Panc1 (cell line): ENCODE data around the gene SLC51B.

Experiments
- CTCF ChIP-seq: fragments of 450-650 bp; IDR thresholded peaks from 2 replicates; pipeline ENCODE4 v1.5.1; 2017; ENCODE audit warnings: mild to moderate bottlenecking
- POLR2AphosphoS5 ChIP-seq: IDR thresholded peaks from 2 replicates; pipeline ENCODE4 v1.6.1; 2012; ENCODE audit warnings: mild to moderate bottlenecking, low read depth, low read length, moderate library complexity
- REST ChIP-seq, 2 experiments: IDR thresholded peaks; 2 replicates each; pipeline ENCODE4 v1.6.1; 2011 to 2012; ENCODE audit warnings: low read depth in 2 of 2, control low read depth in 1 of 2, low read length in 1 of 2, mild to moderate bottlenecking in 1 of 2, moderate library complexity in 1 of 2; ENCODE audit not compliant: insufficient read depth in 1 of 2
- SIN3A ChIP-seq: IDR thresholded peaks from 2 replicates; pipeline ENCODE4 v1.6.1; 2012; ENCODE audit warnings: low read depth, mild to moderate bottlenecking, low read length, moderate library complexity, borderline replicate concordance; ENCODE audit not compliant: insufficient read depth
- TCF7L2 ChIP-seq: IDR thresholded peaks from 2 replicates; pipeline ENCODE4 v1.6.1; 2011; ENCODE audit warnings: mild to moderate bottlenecking, low read depth, low read length, inconsistent platforms

GRCh38 chr15:65072617-65073016 is 27.4 kb downstream of the SLC51B start:
- TF ChIP-seq CTCF = no peak
- TF ChIP-seq REST (IDR thresholded peaks at IDR 0.05; ENCODE audit: insufficient read depth in 1 of 2, low read depth in 2 of 2, low read length in 1 of 2) = no peak
- no peak for TF ChIP-seq POLR2AphosphoS5
- no peak for TF ChIP-seq SIN3A
- TF ChIP-seq TCF7L2 = no peak
